WTC11 (cell line): ENCODE data around the gene AGAP1.

Experiments
- ATF1 ChIP-seq: sonication (generic); formaldehyde crosslinking; IDR thresholded peaks from 2 replicates; pipeline ENCODE4 v1.8.1; 2023; ENCODE audit warnings: mild to moderate bottlenecking, moderate library complexity, missing genetic modification reagents
- TF ChIP-seq, protein P1 (sequence below): sonication (generic); formaldehyde crosslinking; IDR thresholded peaks from 2 replicates; pipeline ENCODE4 v1.8.0; 2022; ENCODE audit warnings: mild to moderate bottlenecking, missing genetic modification reagents

- TF ChIP-seq, protein P1, sequence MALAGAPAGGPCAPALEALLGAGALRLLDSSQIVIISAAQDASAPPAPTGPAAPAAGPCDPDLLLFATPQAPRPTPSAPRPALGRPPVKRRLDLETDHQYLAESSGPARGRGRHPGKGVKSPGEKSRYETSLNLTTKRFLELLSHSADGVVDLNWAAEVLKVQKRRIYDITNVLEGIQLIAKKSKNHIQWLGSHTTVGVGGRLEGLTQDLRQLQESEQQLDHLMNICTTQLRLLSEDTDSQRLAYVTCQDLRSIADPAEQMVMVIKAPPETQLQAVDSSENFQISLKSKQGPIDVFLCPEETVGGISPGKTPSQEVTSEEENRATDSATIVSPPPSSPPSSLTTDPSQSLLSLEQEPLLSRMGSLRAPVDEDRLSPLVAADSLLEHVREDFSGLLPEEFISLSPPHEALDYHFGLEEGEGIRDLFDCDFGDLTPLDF (CRISPR knock-in tag): no peak
- no peak for TF ChIP-seq ATF1 (CRISPR knock-in tag)
Measured at GRCh38 chr2:235506997-235507615, 13.3 kb downstream of the AGAP1 start.
